GM04503 (cell line): ENCODE measurements around the gene S100A9.
"Not testable (repeated sequence)": the region's sequence is repeated elsewhere in the genome, so short reads cannot be mapped to it uniquely, and the experiment has no call there.

ENCODE experiments used
- DNase-seq: peaks from one replicate; pipeline ENCODE4 v3.0.0-alpha.2; 2012; ENCODE audit warnings: low read depth

Gene S100A9

DNA sequence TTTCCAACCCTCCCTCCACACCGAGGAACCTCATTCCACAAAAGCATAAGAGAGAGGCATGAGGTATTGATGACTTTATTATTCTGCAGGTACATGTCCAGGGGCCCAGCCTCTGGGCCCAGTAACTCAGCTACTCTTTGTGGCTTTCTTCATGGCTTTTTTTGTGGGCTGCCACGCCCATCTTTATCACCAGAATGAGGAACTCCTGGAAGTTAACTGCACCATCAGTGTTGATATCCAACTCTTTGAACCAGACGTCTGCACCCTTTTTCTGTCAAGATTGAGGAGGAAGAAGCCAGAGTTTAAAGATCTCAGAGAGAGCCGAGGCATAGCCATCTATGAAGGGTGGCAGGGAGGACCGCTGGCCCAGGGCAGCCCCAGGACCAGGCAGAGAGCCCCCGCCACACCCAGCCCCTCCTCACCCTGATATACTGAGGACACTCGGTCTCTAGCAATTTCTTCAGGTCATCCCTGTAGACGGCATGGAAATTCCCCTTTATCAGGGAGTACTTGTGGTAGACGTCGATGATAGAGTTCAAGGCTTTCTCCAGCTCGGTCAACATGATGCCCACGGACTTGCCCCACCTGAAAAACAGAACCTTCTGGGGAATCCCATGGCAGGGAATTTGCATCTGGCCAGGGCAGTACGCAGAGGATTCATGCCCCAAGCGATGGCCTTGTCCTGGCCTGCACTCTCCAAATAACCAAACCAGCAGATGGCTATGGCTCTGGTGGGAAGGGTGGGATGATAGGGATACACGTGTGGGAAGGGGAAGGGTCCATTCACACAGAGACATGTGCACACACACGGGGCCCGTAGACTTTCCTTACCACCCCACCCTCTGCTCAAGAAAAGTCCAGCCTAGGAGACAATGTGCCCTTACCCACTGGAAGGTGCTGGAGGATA is 32.6 kb downstream of the S100A9 start:
- no peak for DNase-seq

GRCh38 chr1:153390938-153391710 is 33.5 kb downstream of the S100A9 start, which contains the start of gene S100A8:
Gene S100A8 (minus strand): TSS chr1:153391073. CDS start chr1:153390535, 538 bp downstream.
- no peak for DNase-seq

DNA sequence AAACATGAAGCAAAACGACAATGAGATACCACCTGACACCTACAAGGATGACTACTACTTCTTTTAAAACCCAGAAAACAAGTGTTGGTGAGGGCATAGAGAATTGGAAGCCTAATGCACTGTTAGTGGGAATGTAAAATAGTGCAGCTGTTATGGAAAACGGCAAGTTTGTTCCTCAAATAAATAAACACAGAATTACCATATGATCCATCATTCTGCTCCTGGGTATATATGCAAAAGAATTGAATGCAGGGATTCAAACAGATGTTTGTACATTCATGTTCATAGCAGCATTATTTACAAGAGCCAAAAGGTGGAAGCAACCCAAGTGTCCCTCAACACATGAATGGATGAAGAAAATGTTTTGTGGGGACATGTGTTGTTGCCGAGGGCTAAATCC is 34.6 kb downstream of the S100A9 start:
- DNase-seq = no peak

GRCh38 chr1:153392822-153393221 is 35.2 kb downstream of the S100A9 start:
- no peak for DNase-seq

DNA sequence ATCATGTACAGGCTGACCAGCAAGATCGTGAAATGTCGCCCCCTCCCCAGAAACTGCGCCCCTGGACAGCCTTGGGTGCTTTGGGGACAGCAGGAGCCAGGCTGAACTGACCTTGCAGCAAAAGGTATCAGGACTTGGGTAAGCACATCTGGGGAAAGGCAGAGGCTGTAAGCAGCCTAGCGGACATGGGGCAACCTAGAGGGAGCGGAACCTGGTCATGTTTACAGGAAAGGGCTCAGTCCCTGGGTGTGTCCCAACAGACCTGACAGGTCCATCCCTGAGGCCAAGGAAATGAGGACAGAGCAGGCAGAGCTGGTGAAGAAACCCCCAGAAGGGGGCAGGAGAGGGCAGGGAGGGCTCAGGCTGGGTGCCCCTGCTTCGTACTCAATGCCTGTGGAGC is 36.3 kb downstream of the S100A9 start:
- DNase-seq = no peak

- no peak for DNase-seq
Observed at GRCh38 chr1:153394391-153394790, 36.7 kb downstream of the S100A9 start.

DNA sequence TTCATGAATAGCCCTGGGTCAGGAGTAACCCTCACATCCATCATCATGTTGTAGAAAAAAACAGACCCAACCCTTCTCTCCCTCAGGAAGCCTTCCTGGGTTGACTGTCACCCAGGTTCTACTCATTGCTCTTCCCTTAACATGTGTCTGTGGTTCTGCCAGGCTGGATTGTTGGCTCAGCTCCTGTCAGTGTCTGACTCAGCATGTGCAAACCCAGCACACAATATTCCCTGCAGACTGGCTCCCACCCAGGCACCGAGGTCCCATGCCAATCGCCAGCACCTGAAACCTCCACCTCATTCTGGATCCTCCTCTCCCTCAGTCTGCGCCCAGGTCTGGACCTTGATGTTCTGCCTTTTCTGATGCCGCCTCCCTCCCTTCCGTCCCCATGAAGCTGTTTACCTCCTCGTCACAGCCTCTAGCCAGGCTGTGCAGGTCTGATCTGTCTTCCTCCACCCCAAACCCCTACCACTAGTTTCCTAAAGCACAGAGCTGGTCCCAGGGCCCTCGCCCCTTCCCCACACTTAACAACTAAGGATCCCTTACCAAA is 37.6 kb downstream of the S100A9 start:
- no peak for DNase-seq

- no peak for DNase-seq
Observed at GRCh38 chr1:153395776-153396175, 38.1 kb downstream of the S100A9 start.

- no peak for DNase-seq
Observed at GRCh38 chr1:153396461-153396860, 38.8 kb downstream of the S100A9 start.

- DNase-seq = no peak
Observed at GRCh38 chr1:153397051-153397923, 39.6 kb downstream of the S100A9 start.

DNA sequence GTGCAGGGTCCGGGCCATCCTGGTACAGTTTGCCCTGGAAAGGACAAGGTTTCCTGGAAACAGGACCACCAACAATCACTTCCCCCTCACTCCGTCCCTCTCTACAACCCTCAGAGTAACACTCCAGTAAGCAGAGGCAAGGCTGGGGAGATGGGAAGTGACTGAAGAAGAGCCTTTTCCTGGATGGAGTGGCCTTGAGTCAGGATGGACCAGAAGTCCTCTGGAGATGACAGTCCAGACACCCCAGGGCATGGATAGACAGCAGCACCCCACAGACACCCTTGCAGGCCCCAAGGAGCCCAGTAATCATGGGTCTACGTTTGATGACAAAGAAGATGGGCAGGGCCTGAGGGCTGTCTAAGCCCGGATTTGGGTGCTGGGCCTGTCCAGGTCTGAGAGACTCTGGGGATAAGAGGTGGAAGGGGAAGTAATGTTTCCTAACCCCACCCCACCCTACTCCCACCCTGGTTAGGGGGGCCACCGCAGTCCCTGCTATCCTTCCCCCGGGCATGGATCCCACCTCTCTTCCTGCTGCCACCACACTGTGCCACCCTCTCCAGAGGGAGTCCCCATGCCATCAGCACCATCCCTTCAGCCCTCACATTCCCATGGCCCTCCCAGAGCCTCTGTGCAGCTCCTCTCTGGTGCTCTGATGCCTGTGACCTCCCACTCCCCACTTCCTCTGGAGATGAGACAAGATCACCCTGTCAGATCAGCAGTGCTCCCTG is 40.4 kb downstream of the S100A9 start:
- DNase-seq = no peak

DNA sequence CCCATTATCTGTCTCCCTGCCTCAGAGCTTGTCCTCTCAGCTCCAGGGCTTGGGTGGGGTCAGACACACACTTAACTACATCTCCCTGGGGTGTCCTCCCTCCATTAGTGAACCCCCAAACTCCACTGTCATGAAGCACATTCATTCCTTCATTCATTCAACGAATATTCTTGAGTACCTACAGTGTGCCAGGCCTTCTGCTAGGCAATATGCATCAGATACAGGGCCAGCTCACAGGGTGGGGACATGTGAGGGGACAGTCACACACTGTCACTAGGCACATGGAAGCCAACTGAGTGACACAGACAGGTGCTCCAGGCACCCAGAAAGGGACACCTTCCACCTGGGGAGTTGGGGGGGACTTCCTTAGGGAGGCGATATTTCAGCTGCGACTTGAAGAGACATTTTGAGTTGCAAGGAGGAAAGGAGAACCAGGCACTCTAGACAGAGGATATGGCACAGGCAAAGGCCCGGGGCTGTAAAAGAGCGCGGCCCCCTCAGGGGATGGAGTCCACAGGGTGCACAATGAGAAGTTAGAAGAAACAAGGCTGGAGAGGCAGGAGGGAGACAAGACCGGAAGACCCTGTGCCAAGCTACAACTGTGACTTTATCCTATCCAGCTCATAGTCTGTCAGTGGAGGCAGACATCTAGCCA is 41.9 kb downstream of the S100A9 start:
- no peak for DNase-seq

DNA sequence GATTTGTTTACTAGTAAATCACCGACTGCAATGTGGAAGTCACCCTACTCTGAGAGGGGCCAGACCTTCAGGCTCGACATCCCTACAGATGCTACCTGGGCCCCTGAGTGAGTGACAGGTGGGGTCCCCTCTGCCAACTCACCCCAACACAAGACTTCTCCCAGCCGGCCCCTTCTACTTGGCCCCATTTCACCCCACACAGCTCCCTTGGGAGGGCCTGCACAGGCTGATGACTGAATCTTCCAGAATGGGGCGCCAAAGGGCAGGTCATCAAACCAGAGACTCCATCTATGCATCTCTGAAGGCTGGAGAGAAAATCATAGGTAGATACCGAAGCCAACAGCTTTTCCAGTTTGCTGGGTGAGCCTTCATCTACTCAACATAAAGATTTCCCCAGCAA is 42.6 kb downstream of the S100A9 start:
- no peak for DNase-seq

- no peak for DNase-seq
Observed at GRCh38 chr1:153401461-153401860, 43.8 kb downstream of the S100A9 start.

GRCh38 chr1:153402226-153402625 is 44.6 kb downstream of the S100A9 start:
- no peak for DNase-seq

DNA sequence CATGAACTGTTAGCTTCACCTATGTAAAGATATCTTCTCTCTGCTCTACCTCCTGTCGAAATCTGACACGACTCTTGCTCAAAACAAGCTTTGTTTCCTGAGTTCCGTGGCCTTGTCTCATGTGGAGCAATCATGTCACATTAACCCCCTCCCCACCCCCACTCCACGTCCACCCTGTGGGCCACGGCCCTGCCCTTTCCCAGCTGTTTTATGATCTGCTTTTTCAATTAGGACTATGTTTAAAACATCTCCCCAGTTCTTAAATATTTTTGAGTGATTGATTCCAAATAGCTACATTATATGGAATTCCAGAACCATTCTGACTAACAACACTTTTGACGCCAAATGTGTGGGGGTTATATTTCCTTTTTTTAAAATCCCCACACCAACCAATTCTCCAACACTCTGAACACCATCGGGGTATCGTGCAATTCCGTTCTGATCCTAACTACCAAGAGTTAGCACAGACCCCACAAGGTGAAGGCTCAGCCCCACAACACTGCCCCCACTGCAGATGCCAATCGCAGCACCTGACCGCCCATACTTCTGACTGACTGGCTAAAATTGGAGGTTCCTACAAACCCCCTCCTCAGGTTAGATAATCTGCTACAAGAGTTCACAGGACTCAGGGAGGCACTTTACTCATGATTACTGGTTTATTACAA is 45.9 kb downstream of the S100A9 start:
- no peak for DNase-seq

- no peak for DNase-seq
Observed at GRCh38 chr1:153404086-153404635, 46.5 kb downstream of the S100A9 start.

DNA sequence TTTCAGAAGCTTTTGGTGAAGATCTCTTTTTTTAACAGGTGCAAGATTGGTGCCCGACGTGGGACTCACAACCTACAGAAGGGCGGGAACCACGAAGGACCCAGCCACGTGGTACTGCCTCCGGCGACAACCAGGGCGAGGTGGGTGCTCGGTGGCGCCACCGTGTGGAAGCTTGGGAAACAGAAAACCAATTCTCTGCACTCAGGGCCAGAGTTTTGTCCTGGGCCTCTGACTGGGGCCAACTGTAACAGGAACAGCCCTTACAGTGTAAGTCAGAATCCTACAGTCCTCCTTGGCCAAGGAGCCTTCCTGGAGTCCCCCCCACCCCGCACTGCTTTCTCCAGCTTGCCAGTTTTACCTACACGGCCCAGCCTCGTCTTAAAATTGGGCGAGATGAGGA is 47.1 kb downstream of the S100A9 start:
- DNase-seq = no peak

- not testable (repeated sequence) for DNase-seq
Observed at GRCh38 chr1:153405825-153406599, 48.4 kb downstream of the S100A9 start.
